K562 treated with DMSO at 1 percent for 12 hours (cell line): ENCODE results near the gene ARID1B. TPM values are rescaled to one million over a fixed set of nuclear protein-coding genes. Genes with fewer than 3 reads are reported as not detected.

Experiments used
- total RNA-seq: library from RNA; unstranded; fragments of 300-600 nt; gene quantifications from 2 replicates; pipeline ENCODE4 v1.2.3, GENCODE V29; 2022; ENCODE audit not compliant: insufficient read depth

The ARID1B gene
- total RNA-seq = 9.5 and 43.2 TPM in 2 replicates

GRCh38 chr6:156776840-156777576 is at the start of gene ARID1B:
ARID1B (plus strand) TSS chr6:156777378; CDS start chr6:156777681, 303 bp downstream.

